ENCODE measurements around the gene SLC12A8.

Gene SLC12A8

GRCh38 chr3:125078951-125079674 lies 133.4 kb downstream of the SLC12A8 start:
- DNase-seq (ENCODE audit: low read depth in 2 of 2): no peak

- no peak for DNase-seq (ENCODE audit: low read depth in 2 of 2)
Measured at GRCh38 chr3:125077864-125078263, 134.7 kb downstream of the SLC12A8 start.

- no peak for DNase-seq (ENCODE audit: low read depth in 2 of 2)
Measured at GRCh38 chr3:125076464-125076863, 136.1 kb downstream of the SLC12A8 start.

- no peak for DNase-seq (ENCODE audit: low read depth in 2 of 2)
Measured at GRCh38 chr3:125075738-125076137, 136.8 kb downstream of the SLC12A8 start.

GRCh38 chr3:125073390-125073905 lies 139.1 kb downstream of the SLC12A8 start:
- DNase-seq (ENCODE audit: low read depth in 2 of 2): no peak

- no peak for DNase-seq (ENCODE audit: low read depth in 2 of 2)
Measured at GRCh38 chr3:125072749-125073389, 139.7 kb downstream of the SLC12A8 start.

GRCh38 chr3:125072301-125072700 lies 140.2 kb downstream of the SLC12A8 start:
- DNase-seq (ENCODE audit: low read depth in 2 of 2): no peak

- no peak for DNase-seq (ENCODE audit: low read depth in 2 of 2)
Measured at GRCh38 chr3:125069968-125070745, 142.4 kb downstream of the SLC12A8 start.

GRCh38 chr3:125069452-125069851 lies 143.1 kb downstream of the SLC12A8 start:
- DNase-seq (ENCODE audit: low read depth in 2 of 2): no peak

GRCh38 chr3:125068265-125068664 lies 144.3 kb downstream of the SLC12A8 start:
- no peak for DNase-seq (ENCODE audit: low read depth in 2 of 2)

GRCh38 chr3:125067225-125067624 lies 145.3 kb downstream of the SLC12A8 start:
- DNase-seq (ENCODE audit: low read depth in 2 of 2): no peak

- DNase-seq (ENCODE audit: low read depth in 2 of 2): no peak
Measured at GRCh38 chr3:125062904-125063618, 149.5 kb downstream of the SLC12A8 start.

GRCh38 chr3:125061646-125062045 lies 150.9 kb downstream of the SLC12A8 start:
- DNase-seq (ENCODE audit: low read depth in 2 of 2): no peak

GRCh38 chr3:125061170-125061569 lies 151.4 kb downstream of the SLC12A8 start:
- no peak for DNase-seq (ENCODE audit: low read depth in 2 of 2)

- DNase-seq (ENCODE audit: low read depth in 2 of 2): no peak
Measured at GRCh38 chr3:125059488-125060245, 152.9 kb downstream of the SLC12A8 start.

- DNase-seq (ENCODE audit: low read depth in 2 of 2): no peak
Measured at GRCh38 chr3:125058959-125059358, 153.6 kb downstream of the SLC12A8 start.

- no peak for DNase-seq (ENCODE audit: low read depth in 2 of 2)
Measured at GRCh38 chr3:125058529-125058928, 154.0 kb downstream of the SLC12A8 start.

- DNase-seq (ENCODE audit: low read depth in 2 of 2): no peak
Measured at GRCh38 chr3:125057186-125057850, 155.2 kb downstream of the SLC12A8 start.

- DNase-seq (ENCODE audit: low read depth in 2 of 2): peak; percentile 53 to 72
Measured at GRCh38 chr3:125055913-125056745, 156.4 kb downstream of the SLC12A8 start, which contains the start of gene HEG1. Gene HEG1 (minus strand): TSS chr3:125055997. CDS start chr3:125055890, 107 bp downstream.

Measured in stimulated activated CD4-positive, alpha-beta T cell treated with anti-CD3 and anti-CD28 coated beads, Interleukin-12 subunit alpha, Interleukin-12 subunit beta, amount 100 ng/mL, for 24 hours (primary cell).